ENCODE data around the gene TLN1.

The TLN1 gene

DNA sequence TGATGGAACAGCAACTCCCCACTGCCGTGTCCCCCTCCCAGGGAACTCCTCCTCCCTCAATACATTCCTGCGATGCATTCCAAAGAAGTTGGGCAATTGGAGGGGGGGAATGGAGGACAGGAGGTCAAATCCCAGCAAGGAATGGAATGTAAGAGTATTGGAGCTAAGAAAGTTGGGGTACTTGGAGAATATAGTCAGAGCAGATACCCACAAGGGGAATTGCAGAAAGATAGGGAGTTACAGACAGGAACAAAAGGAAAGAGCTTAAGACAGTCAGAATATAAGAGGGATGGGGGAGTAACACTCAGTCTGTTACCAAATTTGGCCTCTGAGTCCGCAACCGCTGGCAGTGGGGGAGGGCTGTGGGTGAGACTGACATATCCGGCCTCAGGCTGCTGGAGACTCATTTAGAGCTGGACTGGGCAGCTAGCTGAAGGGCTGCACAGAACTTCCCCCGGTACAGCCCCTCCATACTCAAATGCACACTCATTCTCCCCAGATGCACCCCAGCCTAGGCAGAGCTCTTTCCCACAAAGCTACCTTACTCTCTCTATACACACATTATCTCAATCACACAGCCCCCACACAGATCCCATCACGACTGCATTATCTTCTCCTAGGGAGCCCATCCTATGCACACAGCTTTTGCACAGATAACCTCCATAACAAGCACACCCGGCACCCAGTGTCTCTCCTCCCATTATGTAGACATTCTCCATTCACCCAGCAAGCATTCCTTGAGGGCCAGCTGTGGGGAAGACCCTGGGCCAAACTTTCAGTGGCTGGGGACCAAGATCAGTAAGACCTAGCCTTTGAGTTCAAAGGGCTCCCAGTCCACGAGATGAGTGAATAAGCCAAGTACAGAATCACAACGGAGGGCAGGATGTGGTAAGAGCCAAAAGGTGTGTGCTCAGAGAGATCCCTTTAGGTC lies 3.7 kb downstream of the TLN1 start:
- no peak for DNase-seq (ENCODE audit: low spot score)

DNA sequence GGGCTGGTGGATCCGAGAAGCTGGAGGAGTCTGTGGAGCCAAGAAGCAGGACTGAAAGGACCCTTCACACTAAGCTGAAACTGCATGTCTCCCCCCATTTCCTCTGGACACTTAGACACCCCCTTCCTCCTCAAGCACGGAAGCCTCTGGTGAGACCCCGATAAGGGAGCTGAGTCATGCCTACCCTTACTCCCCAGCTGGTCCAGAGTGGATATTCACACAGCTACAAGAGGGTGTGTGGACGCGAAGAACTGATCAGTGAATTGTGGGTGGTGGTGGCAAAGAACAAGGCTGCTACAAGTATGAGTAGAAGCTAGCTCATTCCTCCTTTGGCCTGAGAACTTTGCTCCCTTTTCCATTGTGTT lies 4.3 kb downstream of the TLN1 start:
- no peak for DNase-seq (ENCODE audit: low spot score)

- peak; percentile 59 for DNase-seq (ENCODE audit: low spot score)
Observed at GRCh38 chr9:35726931-35727330, 5.1 kb downstream of the TLN1 start.

DNA sequence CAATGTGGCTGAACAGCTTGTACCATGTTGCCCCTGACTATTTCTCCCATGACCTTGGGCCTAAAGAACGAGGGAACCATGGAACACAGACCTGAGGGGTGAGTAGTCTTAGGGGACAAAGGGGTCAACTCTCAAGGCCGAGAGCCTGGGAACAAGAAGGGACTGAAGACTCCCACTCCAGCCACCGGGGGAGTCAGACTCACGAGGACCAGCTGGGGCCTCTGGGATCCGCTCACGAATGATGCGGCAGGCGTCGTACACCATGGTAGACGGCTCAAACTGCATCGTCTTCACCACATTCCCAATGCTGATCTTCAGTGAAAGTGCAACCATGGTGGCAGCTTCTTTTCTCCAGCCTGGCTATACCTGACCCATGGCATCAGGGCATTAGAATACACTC lies 6.6 kb downstream of the TLN1 start:
- DNase-seq (ENCODE audit: low spot score) = no peak

DNA sequence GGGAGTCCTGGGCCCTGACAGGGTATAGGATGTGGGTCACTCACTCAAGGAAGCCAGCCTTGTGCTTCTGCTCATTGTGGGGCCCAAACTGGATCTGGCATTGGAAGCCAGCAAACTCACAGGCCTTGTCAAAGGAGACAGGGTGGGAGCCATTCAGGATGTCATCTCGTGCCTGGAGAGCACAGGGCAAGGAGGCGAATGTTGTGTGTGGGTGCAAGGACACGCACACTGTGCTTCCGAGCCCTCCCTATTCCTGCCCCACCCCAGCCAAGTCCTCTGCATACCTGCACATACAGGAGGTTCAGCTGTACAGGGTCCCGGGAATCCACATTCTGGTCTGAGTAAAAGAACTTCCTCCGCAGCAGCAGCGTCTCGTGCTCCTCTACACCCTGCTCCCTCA lies 8.1 kb downstream of the TLN1 start:
- DNase-seq (ENCODE audit: low spot score) = no peak

DNA sequence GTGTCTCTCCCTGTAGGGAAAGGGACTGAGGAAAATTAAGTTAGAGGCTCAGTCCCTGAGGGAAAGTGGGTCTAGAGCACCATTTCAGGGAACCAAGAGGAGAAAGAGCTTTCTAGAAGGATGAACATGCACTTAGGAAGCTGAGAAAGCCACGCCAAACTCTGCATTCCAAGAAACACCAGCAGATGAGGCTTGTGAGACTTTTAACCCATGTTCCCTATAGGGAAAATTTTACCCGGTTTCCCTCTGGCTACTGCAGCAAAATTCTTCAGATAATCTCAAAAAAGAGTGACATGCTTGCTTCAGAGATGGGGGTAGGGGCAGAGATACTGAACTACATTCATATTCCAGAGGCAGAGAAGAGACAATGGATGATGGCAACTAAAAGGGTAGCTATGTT lies 8.6 kb downstream of the TLN1 start:
- no peak for DNase-seq (ENCODE audit: low spot score)

GRCh38 chr9:35719546-35719945 lies 12.4 kb downstream of the TLN1 start:
- DNase-seq (ENCODE audit: low spot score) = no peak

DNA sequence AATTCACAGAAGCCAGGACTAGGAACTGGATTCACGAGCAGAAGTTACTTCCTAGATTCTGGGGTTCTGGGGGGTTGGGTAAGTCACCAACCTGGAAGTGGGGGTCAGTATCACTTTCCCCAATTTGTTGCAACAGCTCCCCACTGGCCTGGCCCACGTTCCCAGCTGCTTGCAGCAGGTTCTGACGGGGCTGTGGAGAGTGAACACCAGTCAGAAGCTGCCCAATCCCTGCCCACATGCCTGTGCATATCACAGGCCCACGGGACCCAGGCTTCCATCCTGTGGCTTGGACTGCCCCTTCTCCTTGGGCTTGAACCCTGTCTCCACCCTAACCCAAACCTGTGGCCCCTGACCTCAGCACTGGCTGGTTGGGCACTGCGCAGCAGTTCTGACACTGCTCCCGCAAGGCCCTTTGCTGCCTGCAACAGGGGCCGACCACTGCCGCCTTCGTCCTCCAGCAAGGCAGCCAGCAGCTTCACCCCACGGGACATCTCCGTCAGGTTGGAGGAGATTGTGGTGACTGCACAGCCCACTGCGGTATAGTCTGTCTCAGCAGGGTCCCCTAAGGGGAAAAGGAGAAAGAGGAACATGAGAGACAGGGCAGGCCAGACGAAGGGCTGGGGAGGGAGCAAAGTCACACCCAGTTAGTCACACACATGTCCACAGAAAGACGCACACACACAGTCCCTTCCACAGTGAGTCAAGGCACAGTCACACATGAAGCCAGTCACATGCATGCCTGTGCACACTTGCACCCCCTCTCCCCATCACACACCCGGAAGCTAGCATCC lies 13.1 kb downstream of the TLN1 start:
- DNase-seq (ENCODE audit: low spot score) = peak; percentile 41

DNA sequence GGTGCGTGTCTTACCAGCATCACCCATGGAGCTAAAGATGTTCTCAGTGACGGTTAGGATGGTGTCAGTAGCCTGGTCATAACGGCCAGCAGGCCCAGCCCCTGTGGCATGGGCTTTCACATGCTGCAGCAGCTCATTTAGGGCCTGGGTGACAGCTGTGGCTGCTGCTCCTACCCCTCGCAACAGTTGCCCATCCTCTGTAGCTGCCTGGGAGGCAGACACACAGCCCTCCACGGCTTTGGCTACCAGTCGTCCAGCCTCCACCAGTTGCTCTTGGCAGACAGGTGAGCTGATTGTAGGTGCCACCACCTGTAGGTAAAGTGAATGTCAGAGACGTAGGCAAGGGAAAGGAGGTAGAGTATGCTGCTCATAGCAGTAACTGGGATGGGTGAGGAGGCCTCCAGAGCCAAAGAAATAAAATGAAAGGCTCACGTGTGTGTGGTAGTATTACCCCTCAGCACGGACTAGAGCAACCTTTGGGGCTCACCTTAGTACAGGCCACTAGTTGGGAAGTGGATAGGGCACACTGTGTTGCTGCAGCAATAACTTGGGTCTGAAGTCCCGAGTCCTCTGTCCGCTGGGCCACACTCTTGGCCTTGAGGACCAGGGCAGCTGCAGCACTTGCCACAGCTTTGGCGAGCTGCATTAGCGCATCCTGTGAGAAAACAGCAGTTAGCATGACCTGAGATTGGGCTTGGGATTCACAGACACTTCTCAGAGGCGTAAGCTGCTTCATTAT lies 14.7 kb downstream of the TLN1 start:
- DNase-seq (ENCODE audit: low spot score) = no peak

- DNase-seq (ENCODE audit: low spot score) = no peak
Observed at GRCh38 chr9:35716230-35716629, 15.8 kb downstream of the TLN1 start.

- DNase-seq (ENCODE audit: low spot score) = no peak
Observed at GRCh38 chr9:35714579-35715252, 17.3 kb downstream of the TLN1 start.

GRCh38 chr9:35714123-35714522 lies 17.9 kb downstream of the TLN1 start:
- DNase-seq (ENCODE audit: low spot score) = no peak

DNA sequence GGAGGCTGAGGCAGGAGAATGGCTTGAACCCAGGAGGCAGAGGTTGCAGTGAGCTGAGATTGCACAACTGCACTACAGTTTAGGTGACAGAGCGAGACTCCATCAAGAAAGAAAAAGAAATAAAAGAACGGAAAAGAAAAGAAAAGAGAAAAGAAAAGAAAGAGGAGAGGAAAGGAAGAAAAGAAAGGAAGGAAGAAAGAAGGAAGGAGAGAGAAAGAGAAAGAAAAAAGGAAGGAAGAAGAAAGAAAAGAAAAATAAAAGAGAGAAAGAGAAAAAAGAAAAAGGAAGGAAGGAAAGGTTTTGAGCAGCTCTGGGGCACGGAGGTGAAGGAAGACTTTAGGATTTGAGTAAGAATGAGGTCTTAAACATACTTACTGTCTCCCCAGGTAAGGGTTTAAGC lies 18.4 kb downstream of the TLN1 start:
- DNase-seq (ENCODE audit: low spot score) = no peak

GRCh38 chr9:35712762-35713400 lies 19.1 kb downstream of the TLN1 start:
- no peak for DNase-seq (ENCODE audit: low spot score)

GRCh38 chr9:35711501-35712428 lies 20.2 kb downstream of the TLN1 start:
- no peak for DNase-seq (ENCODE audit: low spot score)

- no peak for DNase-seq (ENCODE audit: low spot score)
Observed at GRCh38 chr9:35710818-35711500, 21.0 kb downstream of the TLN1 start.

- DNase-seq (ENCODE audit: low spot score) = no peak
Observed at GRCh38 chr9:35708146-35708545, 23.8 kb downstream of the TLN1 start.

DNA sequence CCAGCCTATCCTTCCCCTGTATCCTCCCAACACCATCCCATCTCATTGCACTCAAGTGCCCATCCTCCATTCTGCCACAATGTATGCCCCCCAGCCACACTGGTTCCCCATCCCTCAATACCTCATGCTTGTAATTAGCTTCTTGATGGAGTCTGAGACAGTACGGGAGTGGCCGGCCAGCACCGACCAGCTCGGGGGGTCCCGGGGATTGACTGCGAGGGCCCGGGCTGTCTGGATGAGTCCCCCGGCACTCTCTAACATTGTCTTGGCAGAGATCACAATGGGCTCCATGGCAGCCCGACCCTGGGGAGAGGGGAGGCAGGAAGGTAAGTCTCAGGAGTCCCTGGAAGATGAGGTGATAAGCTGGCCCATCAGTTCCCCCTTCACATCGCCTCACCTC lies 25.0 kb downstream of the TLN1 start:
- no peak for DNase-seq (ENCODE audit: low spot score)

DNA sequence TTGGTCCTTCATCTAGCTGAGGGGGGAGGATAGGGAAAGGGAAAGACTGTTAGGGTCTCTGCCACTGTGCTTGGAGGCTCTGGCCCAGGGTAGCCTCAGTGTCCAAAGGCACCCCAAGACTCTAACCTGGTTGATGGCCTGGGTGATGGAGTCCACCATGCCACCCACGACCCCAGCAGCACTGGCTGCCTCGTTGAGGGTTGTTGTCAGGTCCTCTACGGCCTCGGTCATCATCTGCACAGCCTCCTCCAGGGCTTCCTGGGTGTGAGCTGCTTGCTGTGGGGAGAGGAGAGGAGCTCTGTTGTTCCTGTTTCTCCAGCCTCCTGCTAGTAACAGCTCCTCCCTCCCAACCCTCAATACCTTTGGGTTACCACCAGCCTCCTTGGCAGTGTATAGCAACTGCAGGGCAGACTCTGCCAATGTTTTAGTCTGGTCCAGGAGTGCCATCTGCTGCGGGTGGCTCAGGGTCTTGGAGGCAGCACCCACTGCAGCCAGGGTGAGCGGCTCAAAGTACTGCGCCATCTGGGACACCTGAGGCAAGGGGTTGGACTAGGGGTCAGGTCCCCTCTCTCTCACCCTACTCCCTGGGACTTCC lies 26.1 kb downstream of the TLN1 start:
- DNase-seq (ENCODE audit: low spot score) = no peak

Data from germinal center (tissue), 1 donor.